IPS-NIHi7 (cell line): ENCODE data around the gene SLC25A33.
"Not testable (repeated sequence)": the region's sequence is repeated elsewhere in the genome, so short reads cannot be mapped to it uniquely, and the experiment has no call there.

ENCODE experiments used
- DNase-seq: peaks from one replicate; pipeline ENCODE4 v3.0.0; 2012; ENCODE audit warnings: mixed read lengths; ENCODE audit errors: extremely low spot score

The SLC25A33 gene

GRCh38 chr1:9539165-9539828, at the start of gene SLC25A33:
Gene SLC25A33, plus strand, starts transcription at chr1:9539465. Its CDS starts 227 bp downstream, at chr1:9539692.
- DNase-seq, result peak; percentile 99

- peak; percentile 85 for DNase-seq
Observed at GRCh38 chr1:9490605-9491339, 48.5 kb upstream of the SLC25A33 start.

GRCh38 chr1:9493326-9493725, 45.9 kb upstream of the SLC25A33 start:
- no peak for DNase-seq

- peak; percentile 89 for DNase-seq
Observed at GRCh38 chr1:9494936-9495758, 44.1 kb upstream of the SLC25A33 start.

- DNase-seq, result no peak
Observed at GRCh38 chr1:9495854-9496374, 43.4 kb upstream of the SLC25A33 start.

- DNase-seq, result no peak
Observed at GRCh38 chr1:9500756-9501754, 38.2 kb upstream of the SLC25A33 start.

GRCh38 chr1:9503001-9503675, 36.1 kb upstream of the SLC25A33 start:
- DNase-seq, result no peak

GRCh38 chr1:9505143-9505542, 34.1 kb upstream of the SLC25A33 start:
- no peak for DNase-seq

- no peak for DNase-seq
Observed at GRCh38 chr1:9506901-9507300, 32.4 kb upstream of the SLC25A33 start.

GRCh38 chr1:9510130-9510529, 29.1 kb upstream of the SLC25A33 start:
- no peak for DNase-seq

GRCh38 chr1:9515550-9515949, 23.7 kb upstream of the SLC25A33 start:
- DNase-seq, result not testable (repeated sequence)

- DNase-seq, result no peak
Observed at GRCh38 chr1:9518454-9518998, 20.7 kb upstream of the SLC25A33 start.

GRCh38 chr1:9520411-9520810, 18.9 kb upstream of the SLC25A33 start:
- no peak for DNase-seq

GRCh38 chr1:9529190-9529589, 10.1 kb upstream of the SLC25A33 start:
- DNase-seq, result no peak

- no peak for DNase-seq
Observed at GRCh38 chr1:9530320-9530719, 8.9 kb upstream of the SLC25A33 start.

GRCh38 chr1:9534953-9535352, 4.3 kb upstream of the SLC25A33 start:
- no peak for DNase-seq

- DNase-seq, result no peak
Observed at GRCh38 chr1:9536301-9536700, 3.0 kb upstream of the SLC25A33 start.

- DNase-seq, result no peak
Observed at GRCh38 chr1:9537863-9538668, 1.2 kb upstream of the SLC25A33 start.

- DNase-seq, result no peak
Observed at GRCh38 chr1:9538669-9539164, 548 bp upstream of the SLC25A33 start.
